GM20000 (cell line): ENCODE data around the gene CD151.

Experiments
- DNase-seq: peaks from one replicate; pipeline ENCODE4 v3.0.0; 2012; ENCODE audit warnings: low spot score
- TF ChIP-seq, protein P1 (sequence below): IDR thresholded peaks from 2 replicates; pipeline ENCODE4 v1.5.1; 2012; ENCODE audit warnings: mild to moderate bottlenecking, control low read depth; ENCODE audit errors: extremely low read depth, missing control alignments

The CD151 gene

GRCh38 chr11:833849-834311 is 1.1 kb downstream of the CD151 start:
- DNase-seq: no peak
- TF ChIP-seq, protein P1, sequence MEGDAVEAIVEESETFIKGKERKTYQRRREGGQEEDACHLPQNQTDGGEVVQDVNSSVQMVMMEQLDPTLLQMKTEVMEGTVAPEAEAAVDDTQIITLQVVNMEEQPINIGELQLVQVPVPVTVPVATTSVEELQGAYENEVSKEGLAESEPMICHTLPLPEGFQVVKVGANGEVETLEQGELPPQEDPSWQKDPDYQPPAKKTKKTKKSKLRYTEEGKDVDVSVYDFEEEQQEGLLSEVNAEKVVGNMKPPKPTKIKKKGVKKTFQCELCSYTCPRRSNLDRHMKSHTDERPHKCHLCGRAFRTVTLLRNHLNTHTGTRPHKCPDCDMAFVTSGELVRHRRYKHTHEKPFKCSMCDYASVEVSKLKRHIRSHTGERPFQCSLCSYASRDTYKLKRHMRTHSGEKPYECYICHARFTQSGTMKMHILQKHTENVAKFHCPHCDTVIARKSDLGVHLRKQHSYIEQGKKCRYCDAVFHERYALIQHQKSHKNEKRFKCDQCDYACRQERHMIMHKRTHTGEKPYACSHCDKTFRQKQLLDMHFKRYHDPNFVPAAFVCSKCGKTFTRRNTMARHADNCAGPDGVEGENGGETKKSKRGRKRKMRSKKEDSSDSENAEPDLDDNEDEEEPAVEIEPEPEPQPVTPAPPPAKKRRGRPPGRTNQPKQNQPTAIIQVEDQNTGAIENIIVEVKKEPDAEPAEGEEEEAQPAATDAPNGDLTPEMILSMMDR: no peak

- no peak for DNase-seq
- TF ChIP-seq, protein P1: no peak
These were observed 1.9 kb downstream of the CD151 start for GRCh38 chr11:834371-835316.

- DNase-seq: no peak
- TF ChIP-seq, protein P1: no peak
These were observed 3.5 kb downstream of the CD151 start for GRCh38 chr11:836274-836673.

DNA sequence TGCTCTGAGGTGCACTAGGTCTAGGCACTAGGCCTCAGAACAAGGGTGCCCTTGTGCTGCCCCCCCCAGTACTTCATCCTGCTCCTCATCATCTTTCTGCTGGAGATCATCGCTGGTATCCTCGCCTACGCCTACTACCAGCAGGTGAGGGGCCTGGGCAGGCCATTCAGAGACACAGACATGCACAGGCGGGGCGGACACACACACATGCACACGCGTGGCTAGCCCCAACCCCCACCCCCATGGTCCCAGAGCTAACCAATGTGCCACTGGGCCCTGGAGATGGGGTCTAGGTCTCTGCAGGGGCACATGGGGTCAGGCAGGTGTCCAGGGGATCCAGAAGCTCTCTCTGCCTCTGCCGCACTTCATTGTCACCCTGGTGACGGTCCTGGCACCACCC is 3.9 kb downstream of the CD151 start:
- DNase-seq: no peak
- TF ChIP-seq, protein P1: no peak

DNA sequence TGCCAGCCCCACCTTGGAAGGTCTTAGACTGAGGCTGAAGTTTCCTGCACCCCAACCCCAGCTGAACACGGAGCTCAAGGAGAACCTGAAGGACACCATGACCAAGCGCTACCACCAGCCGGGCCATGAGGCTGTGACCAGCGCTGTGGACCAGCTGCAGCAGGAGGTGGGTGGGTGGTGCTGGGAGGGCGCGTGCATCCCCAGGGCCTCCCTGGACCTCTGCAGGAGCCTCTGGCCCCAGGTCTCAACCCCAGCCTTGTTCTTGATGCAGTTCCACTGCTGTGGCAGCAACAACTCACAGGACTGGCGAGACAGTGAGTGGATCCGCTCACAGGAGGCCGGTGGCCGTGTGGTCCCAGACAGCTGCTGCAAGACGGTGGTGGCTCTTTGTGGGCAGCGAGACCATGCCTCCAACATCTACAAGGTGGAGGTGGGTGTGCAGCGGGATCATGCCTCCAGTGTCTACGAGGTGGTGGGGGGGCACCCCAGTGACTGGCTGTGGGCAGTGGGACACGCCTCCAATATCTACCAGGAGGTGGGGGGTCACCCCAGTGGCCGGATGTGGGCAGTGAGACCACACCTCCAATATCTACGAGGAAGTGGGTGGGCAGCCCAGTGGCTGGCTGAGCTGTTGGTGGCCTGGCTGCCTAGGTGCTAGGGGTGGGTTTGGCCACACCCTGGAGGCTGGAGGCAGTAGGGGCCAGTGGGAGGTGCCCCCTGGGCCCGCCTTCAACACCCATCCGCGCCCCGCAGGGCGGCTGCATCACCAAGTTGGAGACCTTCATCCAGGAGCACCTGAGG is 4.6 kb downstream of the CD151 start:
- TF ChIP-seq, protein P1: no peak
- no peak for DNase-seq

DNA sequence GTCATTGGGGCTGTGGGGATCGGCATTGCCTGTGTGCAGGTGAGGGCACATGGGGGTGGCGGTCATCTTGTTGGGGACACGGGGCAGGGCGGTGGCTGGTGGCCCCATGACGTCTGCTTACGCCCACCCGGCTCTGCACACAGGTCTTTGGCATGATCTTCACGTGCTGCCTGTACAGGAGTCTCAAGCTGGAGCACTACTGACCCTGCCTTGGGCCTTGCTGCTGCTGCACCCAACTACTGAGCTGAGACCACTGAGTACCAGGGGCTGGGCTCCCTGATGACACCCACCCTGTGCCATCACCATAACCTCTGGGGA is 5.2 kb downstream of the CD151 start:
- TF ChIP-seq, protein P1: no peak
- no peak for DNase-seq

- DNase-seq: no peak
These were observed 5.9 kb downstream of the CD151 start for GRCh38 chr11:838441-839279.

More at GRCh38 chr11:838441-839279, 5.9 kb downstream of the CD151 start:
- TF ChIP-seq, protein P1: no peak
